Naive B cell (primary cell): ENCODE data around the gene ANXA8L1. TPM values are rescaled to one million over a fixed set of nuclear protein-coding genes. Genes with fewer than 3 reads are reported as not detected.
"Not testable (repeated sequence)": the region's sequence is repeated elsewhere in the genome, so short reads cannot be mapped to it uniquely, and the experiment has no call there.

ENCODE experiments used
- ATAC-seq, 2 donors: fragments of 150-1000 bp; cut with Tn5 transposase; 2 replicates each; pipeline ENCODE4 v1.10.0; 2021; ENCODE audit warnings: low read depth in 2 of 2, mild to moderate bottlenecking in 2 of 2, moderate library complexity in 2 of 2
- DNase-seq: peaks from one replicate; pipeline ENCODE4 v3.0.0; 2022
- H3K27ac Mint-ChIP-seq, 6 donors: one replicate each; pipeline ENCODE4 v1.8.0; 2020 to 2022; ENCODE audit warnings: mild to moderate bottlenecking in 6 of 6, mixed read lengths in 6 of 6, moderate library complexity in 5 of 6, inconsistent platforms in 2 of 6
- H3K27me3 Mint-ChIP-seq, 3 donors: one replicate each; pipeline ENCODE4 v1.8.0; 2021 to 2022; ENCODE audit warnings: mixed read lengths in 3 of 3, mild to moderate bottlenecking in 1 of 3
- H3K36me3 Mint-ChIP-seq, 2 donors: one replicate each; pipeline ENCODE4 v1.8.0; 2020 to 2022; ENCODE audit warnings: mixed read lengths in 2 of 2, inconsistent platforms in 1 of 2, mild to moderate bottlenecking in 1 of 2
- H3K4me1 Mint-ChIP-seq, 3 donors: one replicate each; pipeline ENCODE4 v1.8.0; 2020 to 2022; ENCODE audit warnings: mixed read lengths in 3 of 3, inconsistent platforms in 1 of 3, mild to moderate bottlenecking in 1 of 3, moderate library complexity in 1 of 3
- H3K4me3 Mint-ChIP-seq, 8 donors: one replicate each; pipeline ENCODE4 v1.8.0; 2020 to 2022; ENCODE audit warnings: mild to moderate bottlenecking in 8 of 8, mixed read lengths in 8 of 8, moderate library complexity in 8 of 8, inconsistent platforms in 2 of 8
- H3K9me3 Mint-ChIP-seq, 7 donors: one replicate each; pipeline ENCODE4 v1.8.0; 2020 to 2022; ENCODE audit warnings: mixed read lengths in 7 of 7, mild to moderate bottlenecking in 5 of 7, inconsistent platforms in 2 of 7, moderate library complexity in 1 of 7
- polyA plus RNA-seq, 6 donors: library from polyadenylated mRNA; unstranded; fragments of 300-500 nt; fragmentation: Illumina TruSeq; gene quantifications; one replicate each; pipeline ENCODE4 v1.2.3, GENCODE V29; 2021; ENCODE audit warnings: low read depth in 6 of 6

The ANXA8L1 gene
- polyA plus RNA-seq, 6 donors from 2014 or later: not detected

DNA sequence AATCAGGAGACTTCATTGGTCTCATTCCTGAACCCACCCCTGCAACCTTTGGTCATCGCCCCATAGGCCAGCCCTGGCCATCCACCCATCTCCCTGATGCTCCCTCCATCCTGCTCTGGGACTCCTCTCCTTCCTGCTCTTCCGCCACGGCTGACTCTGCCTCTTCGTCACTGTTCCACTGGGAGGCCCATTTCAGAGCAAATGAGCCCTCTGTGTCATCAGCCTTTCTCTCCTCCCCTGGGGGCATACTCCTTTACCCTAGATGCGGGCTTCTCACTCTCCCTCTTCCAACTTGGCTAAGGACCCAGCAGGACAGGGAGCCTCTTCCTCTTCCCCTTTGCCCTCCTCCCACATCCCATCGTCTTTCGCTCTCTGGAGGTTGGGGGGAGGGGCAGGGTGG, 42.7 kb downstream of the ANXA8L1 start:
- not testable (repeated sequence) for H3K27ac Mint-ChIP-seq, ATAC-seq, H3K27me3 Mint-ChIP-seq, DNase-seq, H3K9me3 Mint-ChIP-seq, H3K36me3 Mint-ChIP-seq, H3K4me3 Mint-ChIP-seq, H3K4me1 Mint-ChIP-seq

DNA sequence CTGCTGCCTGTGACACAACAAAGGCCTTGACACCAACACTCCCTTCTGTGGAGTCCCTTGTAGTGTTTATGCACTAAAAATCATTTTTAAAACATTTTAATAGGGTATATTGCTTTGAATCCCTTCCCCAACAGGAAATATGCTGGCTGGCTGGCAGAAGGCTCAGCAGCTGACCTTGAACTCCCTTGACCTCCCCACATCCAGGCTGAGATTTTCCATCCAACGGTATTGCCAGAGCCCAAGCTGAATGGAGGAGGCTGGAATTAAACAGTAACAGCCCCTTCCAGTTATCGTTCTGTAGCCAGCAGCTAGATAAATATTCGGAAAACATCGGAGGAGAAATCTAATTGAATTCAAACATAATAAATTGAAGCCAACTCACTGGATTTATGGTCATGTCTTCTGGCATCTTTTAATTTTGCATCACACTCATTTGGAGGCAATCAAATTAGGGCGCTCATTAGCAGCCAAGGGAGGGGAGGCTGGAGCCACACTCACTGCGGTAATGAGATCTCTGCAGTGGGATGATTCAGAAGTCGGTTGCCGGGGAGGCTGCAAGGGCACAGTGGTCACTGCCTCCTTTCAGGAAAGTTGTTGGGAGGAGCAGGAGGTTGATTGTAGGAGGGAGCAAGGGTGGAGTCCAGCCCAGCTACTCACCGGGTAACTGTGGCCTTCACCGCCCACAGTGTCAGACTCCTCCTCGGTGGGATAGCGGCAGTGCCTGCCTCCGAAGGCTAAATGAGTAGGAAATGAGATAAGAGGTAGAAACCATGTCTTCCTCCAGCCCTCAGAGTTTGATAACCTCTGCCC, 44.2 kb downstream of the ANXA8L1 start:
- not testable (repeated sequence) for ATAC-seq, DNase-seq, H3K4me1 Mint-ChIP-seq, H3K36me3 Mint-ChIP-seq, H3K27me3 Mint-ChIP-seq, H3K4me3 Mint-ChIP-seq, H3K9me3 Mint-ChIP-seq, H3K27ac Mint-ChIP-seq

DNA sequence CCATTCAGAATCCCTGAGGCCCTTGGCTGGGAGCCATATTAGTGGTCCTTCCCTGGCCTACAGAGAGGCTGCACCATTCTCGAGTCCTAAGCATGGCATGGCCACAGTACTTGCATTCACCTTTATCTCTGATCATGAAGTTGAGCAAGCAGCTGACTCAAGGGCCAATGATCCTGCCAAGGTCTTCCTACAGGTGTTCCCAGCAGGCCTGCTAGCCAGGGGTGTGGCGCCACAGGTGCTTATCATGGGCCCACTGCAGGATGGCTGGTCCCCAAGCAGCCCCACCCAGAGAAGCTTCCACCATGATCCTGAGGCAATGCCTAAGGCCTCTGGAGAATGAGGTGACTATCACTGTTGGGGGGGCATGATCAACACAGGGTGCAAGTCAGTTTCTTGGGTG, 48.0 kb downstream of the ANXA8L1 start:
- not testable (repeated sequence) for H3K27me3 Mint-ChIP-seq, ATAC-seq, H3K4me1 Mint-ChIP-seq, DNase-seq, H3K27ac Mint-ChIP-seq, H3K4me3 Mint-ChIP-seq, H3K36me3 Mint-ChIP-seq, H3K9me3 Mint-ChIP-seq

DNA sequence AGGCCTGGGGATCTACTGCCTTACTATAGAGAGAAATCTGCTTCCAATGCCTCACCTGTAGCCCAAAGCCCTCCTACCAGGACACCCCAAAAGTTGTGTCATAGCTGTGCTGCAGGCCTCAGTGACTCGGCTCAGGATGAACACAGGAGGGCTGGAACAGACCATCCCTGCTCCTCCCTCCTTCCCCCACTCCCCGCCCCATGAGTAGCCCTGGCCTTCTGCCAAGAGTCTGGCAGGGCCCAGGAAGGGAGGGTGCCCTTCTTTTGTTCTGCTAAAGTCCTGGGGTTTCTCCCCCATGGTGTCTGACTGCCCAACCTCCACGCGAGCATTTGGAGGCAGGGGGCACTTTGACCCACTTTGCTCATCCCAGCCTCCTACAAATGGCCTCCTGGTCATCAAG, 65.4 kb downstream of the ANXA8L1 start:
- H3K9me3 Mint-ChIP-seq, H3K4me1 Mint-ChIP-seq, H3K4me3 Mint-ChIP-seq, H3K36me3 Mint-ChIP-seq, ATAC-seq, H3K27ac Mint-ChIP-seq, H3K27me3 Mint-ChIP-seq, DNase-seq: not testable (repeated sequence)

Other genes with a start within 250 kb of the ANXA8L1 start
- not detected for gene ANTXRL, start 88.8 kb upstream of the ANXA8L1 start, polyA plus RNA-seq
- gene NPY4R, start 90.2 kb downstream of the ANXA8L1 start, polyA plus RNA-seq: not detected
- gene GPRIN2, start 180.9 kb downstream of the ANXA8L1 start, polyA plus RNA-seq: not detected
- gene SYT15, start 203.4 kb downstream of the ANXA8L1 start, polyA plus RNA-seq: under 1 TPM in 4 of 6 donors, not detected in 2; 0.06 to 0.36 (median 0.07) TPM